BE2C (cell line): ENCODE data around the gene DUS1L.

Source experiments
- DNase-seq: peaks from one replicate; pipeline ENCODE4 v3.0.0-alpha.2; 2020
- H3K27me3 ChIP-seq: fragments of 250-450 bp; sonication (Bioruptor Pico); 2 replicates; pipeline ENCODE4 v1.5.1; 2020; ENCODE audit warnings: mild to moderate bottlenecking
- H3K36me3 ChIP-seq: fragments of 250-450 bp; sonication (Bioruptor Pico); 2 replicates; pipeline ENCODE4 v1.5.1; 2020; ENCODE audit warnings: mild to moderate bottlenecking
- H3K4me1 ChIP-seq: fragments of 250-450 bp; sonication (Bioruptor Pico); 2 replicates; pipeline ENCODE4 v1.5.1; 2020
- H3K4me3 ChIP-seq: 2 replicates; pipeline ENCODE4 v1.5.1; 2011; ENCODE audit warnings: low read depth, low read length
- H3K9me3 ChIP-seq: fragments of 250-450 bp; sonication (Bioruptor Pico); 2 replicates; pipeline ENCODE4 v1.5.1; 2020
- CTCF ChIP-seq: IDR thresholded peaks from 2 replicates; pipeline ENCODE4 v1.5.1; 2012; ENCODE audit warnings: mild to moderate bottlenecking, low read depth, low read length

DUS1L gene

GRCh38 chr17:82097919-82098168 lies 32.2 kb upstream of the DUS1L start:
- Histone ChIP-seq H3K9me3 (peaks cover 4% of the 10 kb centered on the region; the same call in 1 of the 2 replicates), H3K4me1 (peaks cover 21% of the 10 kb centered on the region), H3K4me3 (peak overlapping the region; percentile 89), H3K27me3 (no peaks in the 10 kb centered on the region), H3K36me3 (peaks cover 55% of the 10 kb centered on the region)
- DNase-seq: no peak
- TF ChIP-seq CTCF: no peak

- Histone ChIP-seq H3K4me1 (peaks cover 21% of the 10 kb centered on the region), H3K27me3 (no peaks in the 10 kb centered on the region), H3K36me3 (peaks cover 60% of the 10 kb centered on the region), H3K9me3 (peaks cover 4% of the 10 kb centered on the region; the same call in 1 of the 2 replicates), H3K4me3 (peak overlapping the region; percentile 89)
- no peak for TF ChIP-seq CTCF
- DNase-seq: peak; percentile 71
Measured at GRCh38 chr17:82097184-82097918, 31.7 kb upstream of the DUS1L start.

GRCh38 chr17:82096709-82097183 lies 31.1 kb upstream of the DUS1L start:
- no peak for TF ChIP-seq CTCF
- no peak for DNase-seq
- Histone ChIP-seq H3K36me3 (peaks cover 66% of the 10 kb centered on the region), H3K9me3 (peaks cover 4% of the 10 kb centered on the region; the same call in 1 of the 2 replicates), H3K4me1 (peaks cover 21% of the 10 kb centered on the region), H3K4me3 (peak overlapping the region; percentile 89), H3K27me3 (no peaks in the 10 kb centered on the region)

GRCh38 chr17:82095777-82096708 lies 30.4 kb upstream of the DUS1L start:
- peaks cover 15% of the 10 kb centered on the region for H3K4me1 ChIP-seq
- no peak for TF ChIP-seq CTCF
- peak overlapping the region; percentile 89 for H3K4me3 ChIP-seq
- H3K9me3 ChIP-seq: peaks cover 4% of the 10 kb centered on the region; the same call in 1 of the 2 replicates
- peak; percentile 15 for DNase-seq
- H3K36me3 ChIP-seq: peaks cover 73% of the 10 kb centered on the region
- no peaks in the 10 kb centered on the region for H3K27me3 ChIP-seq

- DNase-seq: peak; percentile 13
- no peaks in the 10 kb centered on the region for H3K27me3 ChIP-seq
- TF ChIP-seq CTCF: no peak
- peaks cover 4% of the 10 kb centered on the region; the same call in 1 of the 2 replicates for H3K9me3 ChIP-seq
- H3K36me3 ChIP-seq: peaks cover 82% of the 10 kb centered on the region
- peak overlapping the region; percentile 89; the same call in 1 of the 2 replicates for H3K4me3 ChIP-seq
- H3K4me1 ChIP-seq: peaks cover 11% of the 10 kb centered on the region
Measured at GRCh38 chr17:82094931-82095776, 29.6 kb upstream of the DUS1L start.
